GM19240 (cell line): ENCODE measurements around the gene NINJ2.

Experiments used
- DNase-seq: peaks from one replicate; pipeline ENCODE4 v3.0.0; 2011; ENCODE audit warnings: low spot score; ENCODE audit not compliant: insufficient read length

NINJ2 gene

DNA sequence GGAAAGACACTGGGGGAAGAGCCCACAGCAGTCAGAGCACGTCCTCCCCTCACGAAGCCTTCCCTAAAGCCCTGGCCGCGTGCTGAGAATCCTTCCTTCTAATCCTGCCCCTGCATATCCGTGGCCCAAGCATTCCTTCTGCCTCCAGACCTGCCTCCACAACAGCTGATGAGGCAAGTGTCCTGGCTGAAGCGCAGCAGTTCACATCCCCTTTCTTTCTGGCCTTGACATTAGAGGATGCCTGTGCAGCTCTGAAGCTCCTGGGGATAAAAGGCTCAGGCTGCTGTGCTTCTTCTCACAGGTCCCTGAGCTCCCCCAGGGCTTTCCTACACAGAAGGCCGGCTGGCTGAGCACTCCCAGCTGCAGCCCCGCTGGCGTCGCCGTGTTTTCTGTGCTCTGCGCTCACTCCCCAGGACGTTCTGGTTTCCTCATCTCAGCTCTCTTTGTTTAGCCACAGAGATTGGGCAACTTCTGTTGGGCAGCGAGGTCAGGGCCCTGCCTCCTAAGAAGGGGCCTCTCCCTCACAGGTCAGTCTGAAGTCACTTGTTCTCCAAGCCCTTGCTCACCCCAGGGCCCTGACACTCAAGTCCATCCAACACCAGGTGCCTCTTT lies 45.8 kb downstream of the NINJ2 start:
- DNase-seq: no peak

DNA sequence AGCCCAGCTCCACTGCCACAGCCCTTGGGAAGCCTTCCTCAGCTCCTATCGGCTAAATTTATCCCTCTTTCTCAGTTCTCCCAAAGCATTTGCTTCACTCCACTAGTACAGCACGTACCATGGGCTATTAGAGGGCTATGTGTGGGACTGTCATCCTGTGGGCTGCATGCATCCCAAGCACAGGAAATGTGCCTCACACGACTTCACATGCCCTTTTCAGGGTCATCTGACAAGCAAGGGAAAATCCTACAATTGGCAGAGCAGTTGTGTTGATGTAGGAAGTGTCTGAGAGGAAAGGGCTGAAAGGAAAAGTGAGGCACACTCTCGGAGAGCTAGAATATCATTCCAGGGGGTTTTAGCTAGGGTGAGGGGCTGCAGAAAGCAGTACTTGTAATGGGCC lies 47.6 kb downstream of the NINJ2 start:
- no peak for DNase-seq

DNA sequence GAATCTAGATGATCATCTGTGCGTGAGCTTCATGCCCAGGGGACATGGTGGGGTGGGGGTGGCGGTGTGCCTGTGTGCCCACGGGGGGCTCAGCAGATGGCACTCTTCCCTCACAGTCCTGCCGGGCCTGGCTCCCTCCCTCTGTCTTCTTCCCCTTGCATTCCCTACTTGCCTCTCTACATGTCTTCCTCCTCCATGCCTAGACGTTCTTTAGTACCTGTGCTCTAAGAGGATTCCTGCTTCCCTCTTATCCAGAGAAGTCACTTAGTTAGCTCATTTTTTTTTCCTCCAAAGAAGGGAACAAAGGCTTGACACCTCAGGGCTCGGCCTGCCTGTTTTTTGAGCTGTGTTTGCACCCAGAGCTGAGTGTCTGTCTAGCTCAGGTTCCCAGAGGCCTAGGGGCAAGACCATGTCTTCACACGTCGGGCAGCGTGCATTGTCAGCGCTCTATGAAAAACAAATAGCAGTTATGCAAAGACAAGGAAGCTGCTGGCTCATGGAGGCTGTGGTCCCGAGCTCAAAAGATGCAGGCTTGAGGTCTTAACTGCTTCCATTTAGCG lies 48.8 kb downstream of the NINJ2 start:
- no peak for DNase-seq

- no peak for DNase-seq
Observed at GRCh38 chr12:613996-614395, 49.2 kb downstream of the NINJ2 start.

GRCh38 chr12:612886-613285 lies 50.4 kb downstream of the NINJ2 start:
- no peak for DNase-seq

DNA sequence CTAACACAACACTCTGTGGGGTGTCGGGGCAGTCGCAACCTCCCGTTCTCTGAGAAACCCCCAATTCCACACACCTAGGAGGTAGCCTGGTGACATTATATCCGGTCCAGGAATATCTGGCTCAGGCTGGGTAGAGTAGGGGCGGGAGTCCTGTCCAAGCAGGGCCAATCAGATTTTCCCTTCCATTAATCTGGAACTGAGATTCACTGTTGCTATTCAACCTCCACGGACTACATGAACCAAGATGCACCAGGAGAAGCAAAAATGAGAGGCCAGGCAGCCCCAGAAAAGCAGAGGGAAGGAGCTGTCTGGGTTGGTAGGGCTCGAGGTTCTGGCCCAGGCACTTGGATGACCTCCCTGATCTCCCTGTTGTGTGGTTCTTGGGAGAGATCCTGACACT lies 51.0 kb downstream of the NINJ2 start:
- DNase-seq: no peak

GRCh38 chr12:611721-612120 lies 51.5 kb downstream of the NINJ2 start:
- DNase-seq: no peak

DNA sequence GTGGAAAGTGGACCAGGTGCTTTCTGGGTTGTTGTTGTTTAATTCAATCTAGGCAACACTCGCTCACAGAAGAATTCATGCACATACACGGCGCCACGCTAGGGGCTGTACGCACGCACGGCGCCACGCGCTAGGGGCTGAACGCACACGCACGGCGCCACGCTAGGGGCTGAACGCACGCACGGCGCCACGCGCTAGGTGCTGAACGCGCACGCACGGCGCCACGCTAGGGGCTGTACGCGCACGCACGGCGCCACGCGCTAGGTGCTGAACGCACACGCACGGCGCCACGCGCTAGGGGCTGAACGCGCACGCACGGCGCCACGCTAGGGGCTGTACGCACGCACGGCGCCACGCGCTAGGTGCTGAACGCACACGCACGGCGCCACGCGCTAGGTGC lies 54.3 kb downstream of the NINJ2 start:
- DNase-seq: no peak

GRCh38 chr12:608413-608812 lies 54.8 kb downstream of the NINJ2 start:
- DNase-seq: no peak

DNA sequence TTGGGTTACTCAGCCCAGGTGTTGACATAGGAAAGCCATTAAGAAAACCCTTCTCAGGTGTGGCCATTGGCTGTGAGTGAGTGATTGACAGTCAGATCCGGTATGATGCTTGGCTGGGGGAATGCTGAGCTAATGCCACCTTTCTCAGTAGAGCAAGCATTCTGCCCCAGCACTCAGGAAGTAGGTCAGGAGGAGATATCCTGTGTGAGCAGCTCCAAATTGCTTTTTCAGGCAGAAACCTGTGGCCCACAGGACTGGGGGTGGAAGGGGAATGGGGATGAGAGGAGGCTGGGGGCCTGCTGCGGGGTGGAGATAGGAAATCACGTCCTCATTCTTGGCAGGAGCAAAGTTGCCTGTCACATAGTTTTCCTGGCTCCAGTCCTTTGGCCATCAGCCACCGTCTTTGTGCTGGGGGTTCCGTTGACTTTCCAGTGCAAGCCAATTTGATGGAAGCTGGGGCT lies 55.7 kb downstream of the NINJ2 start:
- no peak for DNase-seq

DNA sequence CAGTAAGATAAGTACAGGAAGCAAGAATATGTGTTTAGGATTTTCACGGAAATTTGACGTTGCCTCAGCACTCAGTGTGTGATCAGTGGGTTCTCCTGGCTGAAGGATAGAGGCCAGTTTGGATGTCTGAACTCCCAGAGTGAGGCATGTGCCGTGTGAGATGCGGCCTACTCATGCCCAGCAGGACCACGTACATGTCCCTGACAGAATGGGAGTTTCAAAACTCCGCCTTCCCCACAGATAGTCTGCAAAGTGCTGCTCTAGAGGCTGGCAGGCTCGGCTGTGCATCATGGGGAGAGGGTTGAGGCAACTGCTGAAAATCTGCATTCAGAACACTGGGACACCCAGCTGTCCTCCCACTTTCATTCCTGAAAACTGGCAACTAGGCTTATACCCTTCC lies 58.3 kb downstream of the NINJ2 start:
- no peak for DNase-seq

DNA sequence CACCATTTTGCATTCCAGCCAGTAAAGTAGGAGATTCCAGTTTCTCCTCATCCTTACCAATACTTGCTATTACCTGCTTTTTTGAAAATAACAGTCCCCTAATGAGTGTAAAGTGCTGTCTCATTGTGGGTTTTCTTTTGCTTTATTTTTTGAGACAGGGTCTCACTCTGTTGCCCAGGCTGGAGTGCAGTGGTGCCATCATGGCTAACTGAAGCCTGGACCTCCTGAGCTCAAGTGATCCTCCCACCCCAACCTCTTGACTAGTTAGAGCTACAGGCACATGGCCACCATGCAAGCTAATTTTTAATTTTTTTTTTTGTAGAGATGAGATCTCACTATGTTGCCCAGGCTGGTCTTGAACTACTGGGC lies 60.6 kb downstream of the NINJ2 start:
- DNase-seq: no peak

GRCh38 chr12:601976-602699 lies 61.1 kb downstream of the NINJ2 start:
- no peak for DNase-seq

GRCh38 chr12:599756-600155 lies 63.5 kb downstream of the NINJ2 start:
- DNase-seq: no peak

DNA sequence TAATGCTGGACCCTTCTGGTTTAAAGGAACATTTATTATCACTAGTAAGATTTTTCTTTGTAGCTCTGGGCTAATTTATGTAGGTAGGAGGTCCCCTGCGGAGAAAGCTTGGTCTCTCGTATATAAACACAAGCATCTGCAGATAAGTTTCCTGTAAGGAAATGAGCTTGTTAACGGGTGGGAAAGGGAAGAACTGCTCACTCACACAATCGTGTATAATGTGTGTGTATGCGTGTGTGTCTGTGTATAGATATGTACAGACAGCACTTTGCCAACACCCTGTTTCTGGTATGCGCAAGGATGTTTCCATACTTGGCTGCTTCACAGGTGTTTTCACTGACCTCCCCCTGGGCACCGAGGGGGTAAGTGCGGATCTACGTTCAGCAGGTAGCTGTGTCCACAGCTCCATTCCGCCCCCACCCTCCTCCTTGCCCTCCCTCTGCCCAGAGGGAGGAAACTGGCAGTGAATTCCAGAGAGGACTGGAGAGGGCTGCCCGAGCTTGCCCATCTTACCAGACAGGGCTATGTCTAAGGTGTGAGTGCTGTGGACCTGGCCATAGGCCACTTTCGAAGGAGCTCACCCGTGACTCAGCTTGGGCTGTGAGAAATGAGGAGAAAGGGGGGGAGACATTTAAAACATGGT lies 65.2 kb downstream of the NINJ2 start:
- no peak for DNase-seq

GRCh38 chr12:593396-594270 lies 69.6 kb downstream of the NINJ2 start:
- no peak for DNase-seq

DNA sequence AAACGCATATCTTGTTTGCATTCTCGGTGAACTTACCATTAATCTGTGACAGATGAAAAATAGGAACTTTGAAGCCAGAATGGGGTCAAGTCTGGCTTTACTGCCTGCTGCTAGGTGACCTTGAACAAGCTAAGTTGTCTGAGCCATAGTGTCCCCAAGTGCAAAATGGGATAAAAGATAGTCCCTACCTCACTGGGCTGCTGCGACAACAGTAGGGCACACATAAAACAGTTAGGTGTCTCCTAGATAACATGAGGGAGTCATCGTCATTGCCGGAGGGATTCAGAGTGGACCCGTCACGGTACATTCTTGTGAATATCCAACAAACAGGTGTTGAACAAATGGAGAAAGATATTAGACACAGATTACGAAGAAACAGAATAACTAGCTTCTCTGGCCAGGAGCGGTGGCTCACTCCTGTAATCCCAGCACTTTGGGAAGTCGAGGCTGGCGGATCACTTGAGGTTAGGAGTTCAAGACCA lies 71.2 kb downstream of the NINJ2 start:
- no peak for DNase-seq

DNA sequence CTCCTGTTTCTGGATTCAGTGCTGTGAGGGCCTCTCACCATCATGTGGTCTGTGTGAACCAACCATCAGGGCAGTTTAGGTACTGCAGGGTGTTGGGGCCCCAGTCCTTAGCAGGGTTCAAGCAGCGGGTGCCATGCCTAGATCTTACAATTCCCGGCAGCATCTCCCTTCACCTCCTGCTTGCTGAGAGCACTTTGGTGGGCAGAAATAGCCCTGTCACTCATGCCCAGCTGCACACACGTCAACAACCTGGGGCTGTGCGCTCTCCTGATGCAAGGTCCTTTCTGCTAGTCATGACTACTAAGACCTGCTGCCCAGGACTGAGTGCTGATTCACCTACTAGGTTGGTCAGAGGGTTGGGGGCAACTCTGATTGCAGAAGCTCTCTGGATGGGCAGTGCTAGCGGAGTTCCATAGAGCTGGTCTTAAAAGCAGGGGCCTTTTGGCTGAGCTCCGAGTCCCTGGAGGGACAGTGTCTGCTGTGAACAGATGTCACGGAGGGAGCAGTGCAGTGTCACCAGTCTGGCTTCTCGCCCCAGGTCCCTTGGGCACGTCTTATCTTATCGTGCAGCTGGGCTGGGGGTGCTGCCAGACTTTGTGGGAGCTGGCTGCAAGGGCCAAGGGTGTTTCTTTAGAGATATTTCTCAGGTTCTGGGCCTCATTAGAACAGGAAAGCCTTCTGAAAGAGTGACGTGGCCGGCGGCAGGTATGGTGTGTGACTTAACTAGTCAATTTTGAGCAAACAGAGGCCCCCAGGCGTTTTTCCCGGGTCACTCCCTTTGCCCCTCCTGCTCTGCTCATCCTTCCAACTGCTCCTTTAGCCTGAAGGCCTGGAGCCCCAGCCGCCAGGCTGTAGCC lies 71.8 kb downstream of the NINJ2 start:
- DNase-seq: no peak

DNA sequence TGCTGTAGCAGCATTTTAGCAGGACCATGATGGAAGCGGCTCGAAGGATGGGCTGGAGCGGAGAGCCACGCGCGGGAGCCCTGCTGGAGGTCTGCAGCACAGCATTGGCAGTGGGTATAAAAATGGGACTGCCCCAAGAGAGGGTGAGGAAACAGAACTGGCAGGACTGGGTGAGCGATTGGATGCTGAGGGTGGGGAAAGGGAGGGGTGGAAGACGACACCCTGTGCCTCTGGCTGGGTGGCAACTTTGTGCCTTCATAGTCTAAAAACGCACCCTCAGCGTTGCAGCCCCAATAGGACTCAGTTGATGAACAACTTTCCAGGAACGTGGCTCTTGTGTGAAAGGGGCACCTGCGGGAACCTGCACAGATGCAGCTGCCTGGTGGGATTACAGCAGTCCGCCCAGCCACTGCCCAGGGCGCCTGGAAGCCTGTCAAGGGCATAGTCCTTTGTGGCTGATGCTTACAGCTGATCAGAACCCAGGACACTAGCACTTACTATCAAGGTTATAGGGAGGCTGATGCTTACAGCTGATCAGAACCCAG lies 73.0 kb downstream of the NINJ2 start:
- no peak for DNase-seq

GRCh38 chr12:588646-589045 lies 74.6 kb downstream of the NINJ2 start:
- DNase-seq: no peak
